ENCODE measurements around the gene KIRREL3.

- no peak for TF ChIP-seq CTCF (IDR thresholded peaks at IDR 0.05; ENCODE audit: insufficient read depth, low read length)
- no peak for TF ChIP-seq SPI1 (IDR thresholded peaks at IDR 0.05; ENCODE audit: borderline replicate concordance, low read depth)
- no peak for TF ChIP-seq GABPA (IDR thresholded peaks at IDR 0.05; ENCODE audit: low read depth)
- TF ChIP-seq REST (IDR thresholded peaks at IDR 0.05; ENCODE audit: insufficient replicate concordance, low read depth) = no peak
Measured at GRCh38 chr11:126925321-126926093, 75.1 kb downstream of the KIRREL3 start.

Data from HL-60 (cell line).